Coronary artery (tissue), 2 donors: ENCODE measurements around the gene SOX18.

Experiments used
- DNase-seq: peaks from one replicate; pipeline ENCODE4 v3.0.0-alpha.2; 2017; ENCODE audit warnings: low spot score
- H3K27ac ChIP-seq, 2 donors: fragments of 200-600 bp; sonication (generic); one replicate each; pipeline ENCODE4 v1.5.1; 2016 to 2019
- H3K4me3 ChIP-seq: fragments of 200-600 bp; sonication (generic); 2 replicates; pipeline ENCODE4 v1.5.1; 2016; ENCODE audit warnings: mild to moderate bottlenecking, moderate library complexity
- TF ChIP-seq, protein P1 (sequence below): fragments of 200-600 bp; sonication (generic); IDR thresholded peaks from one replicate; pipeline ENCODE4 v1.5.1; 2019; ENCODE audit warnings: antibody characterized with exemption

Gene SOX18

DNA sequence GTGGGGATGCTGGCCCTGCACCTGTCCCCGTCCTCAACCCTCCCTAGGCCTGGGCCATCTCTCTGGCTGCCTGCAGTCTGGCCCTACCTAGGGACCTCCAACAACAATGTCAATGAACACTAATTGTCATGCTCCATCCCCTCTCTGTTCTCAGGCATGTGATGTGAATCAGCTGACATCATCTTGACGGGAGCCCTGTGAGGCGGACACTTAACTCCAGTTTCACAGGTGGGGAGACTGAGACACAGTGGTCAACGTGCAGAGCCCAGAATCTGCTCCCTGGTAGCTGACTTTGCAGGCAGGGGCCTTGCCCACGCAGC, 12.8 kb upstream of the SOX18 start:
- H3K4me3 ChIP-seq: peak overlapping the region; percentile 96
- TF ChIP-seq, protein P1, sequence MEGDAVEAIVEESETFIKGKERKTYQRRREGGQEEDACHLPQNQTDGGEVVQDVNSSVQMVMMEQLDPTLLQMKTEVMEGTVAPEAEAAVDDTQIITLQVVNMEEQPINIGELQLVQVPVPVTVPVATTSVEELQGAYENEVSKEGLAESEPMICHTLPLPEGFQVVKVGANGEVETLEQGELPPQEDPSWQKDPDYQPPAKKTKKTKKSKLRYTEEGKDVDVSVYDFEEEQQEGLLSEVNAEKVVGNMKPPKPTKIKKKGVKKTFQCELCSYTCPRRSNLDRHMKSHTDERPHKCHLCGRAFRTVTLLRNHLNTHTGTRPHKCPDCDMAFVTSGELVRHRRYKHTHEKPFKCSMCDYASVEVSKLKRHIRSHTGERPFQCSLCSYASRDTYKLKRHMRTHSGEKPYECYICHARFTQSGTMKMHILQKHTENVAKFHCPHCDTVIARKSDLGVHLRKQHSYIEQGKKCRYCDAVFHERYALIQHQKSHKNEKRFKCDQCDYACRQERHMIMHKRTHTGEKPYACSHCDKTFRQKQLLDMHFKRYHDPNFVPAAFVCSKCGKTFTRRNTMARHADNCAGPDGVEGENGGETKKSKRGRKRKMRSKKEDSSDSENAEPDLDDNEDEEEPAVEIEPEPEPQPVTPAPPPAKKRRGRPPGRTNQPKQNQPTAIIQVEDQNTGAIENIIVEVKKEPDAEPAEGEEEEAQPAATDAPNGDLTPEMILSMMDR: no peak
- peak overlapping the region; percentile 45 to 92 for H3K27ac ChIP-seq
- DNase-seq: no peak

GRCh38 chr20:64058536-64058935, 9.1 kb upstream of the SOX18 start:
- TF ChIP-seq, protein P1: no peak

GRCh38 chr20:64057628-64058498, 8.4 kb upstream of the SOX18 start:
- Histone ChIP-seq H3K4me3 (peak overlapping the region; percentile 6), H3K27ac (peak overlapping the region in 1 of 2 donors; percentile 74)
- TF ChIP-seq, protein P1: peak; percentile 66
- DNase-seq: no peak

More at GRCh38 chr20:64058536-64058935, 9.1 kb upstream of the SOX18 start:
- Histone ChIP-seq H3K4me3 (no peak overlapping the region), H3K27ac (no peak overlapping the region)
- DNase-seq: no peak

DNA sequence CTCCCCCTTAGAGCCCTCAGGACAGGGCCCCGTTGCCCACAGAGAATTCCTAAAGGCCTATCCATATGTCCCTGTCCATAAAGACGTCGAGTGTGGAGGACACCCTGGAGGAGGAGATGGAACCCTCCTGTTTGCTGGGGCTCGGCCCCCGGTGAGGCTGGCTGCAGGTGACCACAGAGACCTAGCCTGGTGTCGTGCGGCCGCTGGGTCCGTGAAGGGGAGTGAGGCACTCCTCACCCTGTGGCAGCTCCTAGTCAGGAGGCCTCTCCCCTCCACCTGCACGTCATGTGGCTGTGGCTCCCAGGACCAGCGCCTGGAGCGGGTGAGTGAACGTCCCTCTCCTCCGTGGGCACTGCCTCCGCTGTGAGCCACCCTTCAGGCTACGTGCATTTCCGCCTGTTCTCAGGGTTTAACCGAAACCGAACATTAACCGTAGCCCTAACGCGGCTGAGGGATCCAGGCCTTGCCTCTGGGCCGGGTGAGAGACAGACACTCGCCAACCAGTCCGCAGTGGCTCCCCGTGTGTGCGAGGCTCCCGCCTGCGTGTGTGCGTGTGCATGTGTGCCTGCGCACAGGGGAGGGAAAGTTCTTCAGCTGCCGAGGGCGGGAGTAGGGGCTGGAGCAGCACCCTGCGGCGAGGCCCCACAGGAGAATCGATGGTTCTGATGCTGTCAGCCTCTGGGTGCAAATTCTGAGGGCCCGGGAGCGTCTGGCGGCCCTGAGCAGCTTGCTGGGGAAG, 7.6 kb upstream of the SOX18 start:
- H3K4me3 ChIP-seq: peak overlapping the region; percentile 6
- no peak for DNase-seq
- TF ChIP-seq, protein P1: no peak
- peak overlapping the region in 1 of 2 donors; percentile 74 for H3K27ac ChIP-seq

DNA sequence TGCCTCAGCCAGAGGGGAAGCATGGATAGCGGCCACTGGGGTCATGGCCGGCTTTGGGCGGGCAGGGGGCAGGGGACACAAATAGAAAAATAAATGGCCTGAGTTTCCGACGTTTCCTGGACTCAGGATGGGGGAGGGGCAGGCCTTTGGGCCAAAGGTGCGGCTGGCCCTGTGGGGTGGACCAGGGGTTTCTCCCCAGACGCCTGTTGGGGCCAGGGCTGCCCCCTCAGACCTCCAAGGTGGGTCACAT, 7.1 kb upstream of the SOX18 start:
- Histone ChIP-seq H3K4me3 (peak overlapping the region; percentile 6), H3K27ac (peak overlapping the region in 1 of 2 donors; percentile 74)
- TF ChIP-seq, protein P1: no peak
- DNase-seq: no peak

DNA sequence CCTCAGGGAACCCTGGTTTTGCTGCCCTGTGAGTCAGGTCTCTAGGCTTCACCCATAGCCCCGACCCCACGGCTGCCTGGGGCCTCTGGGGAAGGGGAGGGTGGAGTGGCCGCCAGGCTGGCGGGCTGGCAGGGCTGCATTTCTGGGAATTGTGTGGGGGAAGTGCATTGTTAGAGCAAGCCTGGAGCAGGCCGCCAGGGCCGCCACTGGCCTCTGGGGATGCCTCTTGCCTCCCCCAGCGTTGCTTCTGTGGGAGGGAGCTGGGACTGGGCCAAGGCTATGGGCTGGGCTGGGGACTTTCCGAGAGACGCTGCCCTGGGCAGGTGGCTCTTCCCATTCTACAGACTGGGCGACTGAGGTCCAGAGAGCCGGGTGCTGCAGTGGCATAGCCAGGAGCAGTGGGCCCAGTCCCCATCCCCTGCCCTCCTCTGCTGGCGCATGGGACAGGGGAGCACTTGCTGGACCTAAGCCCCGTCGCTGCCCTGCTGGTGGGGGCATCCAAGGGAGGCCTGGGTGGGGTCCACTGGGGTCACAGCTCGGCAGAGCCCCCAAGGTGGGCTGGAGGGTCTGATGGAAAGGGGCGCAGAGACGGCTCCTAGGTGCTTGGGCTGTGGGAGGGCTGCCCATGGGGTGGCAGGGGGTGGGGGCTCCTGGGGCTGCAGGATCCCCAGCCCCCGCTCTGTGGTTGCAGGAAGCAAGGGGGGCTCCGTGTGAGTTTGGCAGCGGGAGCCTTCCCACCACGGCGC, 6.6 kb upstream of the SOX18 start:
- H3K27ac ChIP-seq: peak overlapping the region in 1 of 2 donors; percentile 74
- H3K4me3 ChIP-seq: no peak overlapping the region
- no peak for DNase-seq

More for the DNA sequence above, 6.6 kb upstream of the SOX18 start:
- TF ChIP-seq, protein P1: no peak
